ENCODE results near the gene TRPV4.
A peak's percentile ranks its signal among the peaks of the same experiment; 100 is the strongest.

The TRPV4 gene

DNA sequence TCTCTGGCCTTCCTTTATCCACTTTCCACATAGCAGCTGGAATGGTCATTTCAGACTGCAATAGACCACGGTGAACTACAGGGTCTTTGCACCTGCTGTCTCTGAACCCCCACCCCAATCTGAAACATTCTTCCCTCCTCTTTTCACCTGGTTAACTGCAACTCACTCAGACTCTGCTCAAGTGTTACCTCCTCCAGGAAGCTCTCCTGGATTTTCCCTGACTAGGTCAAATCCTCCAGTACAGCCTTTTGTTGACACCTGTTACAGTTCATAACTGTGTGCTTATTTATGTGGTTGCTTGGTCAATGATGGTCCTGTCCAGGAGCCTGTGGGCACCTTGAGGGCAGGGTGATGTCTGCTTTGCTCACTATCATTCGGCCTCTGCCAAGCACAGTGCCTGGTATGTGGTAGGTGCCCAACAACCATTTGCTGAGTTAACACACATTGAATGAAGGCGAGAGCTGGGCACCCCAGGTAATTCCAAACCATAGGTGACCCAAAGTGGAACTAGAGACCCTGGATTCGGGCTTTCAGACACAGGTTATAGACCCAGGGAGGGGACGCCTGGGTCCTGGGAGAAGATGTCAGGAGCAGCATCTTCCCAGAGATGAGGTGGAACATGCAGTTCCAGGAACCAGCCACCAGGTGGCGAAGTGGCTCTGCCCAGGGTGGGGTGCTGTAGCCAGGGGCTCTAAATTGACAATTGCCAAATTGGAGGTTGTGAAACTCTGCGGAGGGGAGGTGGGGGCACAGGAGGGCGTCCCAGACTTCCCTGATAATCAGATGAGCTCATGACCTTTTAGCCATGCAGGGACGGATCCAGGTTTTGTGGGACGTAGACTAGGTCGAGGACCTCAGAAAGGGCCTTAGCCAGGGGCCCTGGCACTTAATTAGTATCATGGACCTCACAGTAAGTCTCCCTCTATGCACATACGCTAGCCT lies 28.1 kb downstream of the TRPV4 start:
- DNase-seq (ENCODE audit: low read depth), result peak; percentile 57

DNA sequence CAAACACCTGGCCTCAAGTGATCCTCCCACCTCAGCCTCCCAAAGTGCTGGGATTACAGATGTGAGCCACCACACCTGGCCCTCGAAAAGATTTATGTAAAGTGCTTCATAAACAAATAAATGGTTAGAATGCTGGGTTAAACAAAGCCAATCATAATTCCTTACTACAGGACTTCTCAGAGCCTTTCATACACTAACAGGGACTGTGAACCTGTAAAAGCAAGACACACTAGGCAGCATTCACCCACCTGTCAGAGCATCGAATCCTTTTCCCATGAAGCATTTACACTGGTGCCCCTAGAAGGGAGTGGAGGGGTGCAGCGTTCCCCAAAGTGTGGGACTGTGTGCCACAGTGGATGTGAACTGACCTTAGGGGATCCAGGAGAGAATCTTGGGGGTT lies 29.5 kb downstream of the TRPV4 start:
- no peak for DNase-seq (ENCODE audit: low read depth)

GRCh38 chr12:109802828-109803227 lies 30.4 kb downstream of the TRPV4 start:
- DNase-seq (ENCODE audit: low read depth), result no peak

GRCh38 chr12:109800536-109800935 lies 32.7 kb downstream of the TRPV4 start:
- no peak for DNase-seq (ENCODE audit: low read depth)

DNA sequence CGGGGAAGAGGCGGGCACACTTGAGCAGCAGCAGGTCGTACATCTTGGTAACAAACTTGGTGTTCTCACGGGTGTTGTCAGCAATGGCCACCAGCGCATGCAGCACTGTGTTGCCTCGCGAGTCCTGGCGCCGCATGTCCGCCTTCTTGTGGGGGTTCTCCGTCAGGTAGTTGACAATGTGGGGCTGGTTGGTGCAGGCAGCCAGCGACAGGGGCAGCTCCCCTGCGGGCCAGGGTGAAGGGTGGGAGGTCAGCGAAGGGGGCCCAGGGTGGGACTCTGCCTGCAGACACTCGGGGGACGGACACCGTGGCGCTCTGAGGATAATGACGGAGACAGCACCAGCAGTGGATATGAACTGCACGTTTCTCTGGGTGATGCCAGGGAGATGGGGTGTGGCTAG lies 34.5 kb downstream of the TRPV4 start:
- DNase-seq (ENCODE audit: low read depth), result no peak

DNA sequence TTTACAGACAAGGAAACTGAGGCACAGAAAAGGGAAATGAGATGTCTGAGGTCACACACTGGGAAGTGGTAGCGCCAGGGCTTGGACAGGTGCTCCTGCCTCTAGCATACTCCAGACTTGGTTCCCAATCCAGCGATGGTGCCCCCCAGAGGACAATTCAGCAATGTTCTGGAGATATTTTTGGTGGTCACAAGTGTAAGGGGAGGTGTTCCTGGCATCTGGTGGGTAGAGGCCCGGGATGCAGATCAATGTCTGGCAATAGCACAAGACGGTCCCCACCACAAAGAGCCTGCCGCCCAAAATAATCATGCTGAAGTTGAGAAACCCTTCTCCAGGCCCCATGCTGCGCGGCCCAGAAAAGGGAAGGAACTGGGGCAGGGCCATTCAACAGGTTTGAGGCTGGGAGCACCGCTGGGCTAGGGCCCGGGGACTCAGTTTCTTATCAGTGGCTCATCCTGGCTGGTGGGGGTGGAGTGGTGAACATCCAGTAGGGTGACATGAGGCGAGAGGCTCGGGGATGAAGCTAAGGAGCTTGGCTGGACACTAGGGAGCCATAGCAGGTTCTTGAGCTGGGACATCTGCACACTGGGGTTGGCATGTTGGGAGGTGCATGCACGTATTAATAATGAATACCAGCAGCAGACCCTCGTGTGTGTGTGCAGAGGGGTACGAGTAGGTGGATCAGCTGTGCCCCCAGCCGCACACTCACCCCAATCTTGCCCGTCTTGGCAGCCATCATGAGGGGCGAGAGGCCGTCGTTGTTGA lies 35.1 kb downstream of the TRPV4 start:
- no peak for DNase-seq (ENCODE audit: low read depth)

GRCh38 chr12:109796057-109796456 lies 37.1 kb downstream of the TRPV4 start:
- no peak for DNase-seq (ENCODE audit: low read depth)

- no peak for DNase-seq (ENCODE audit: low read depth)
Observed at GRCh38 chr12:109795023-109795422, 38.2 kb downstream of the TRPV4 start.

GRCh38 chr12:109793826-109794501 lies 39.2 kb downstream of the TRPV4 start:
- DNase-seq (ENCODE audit: low read depth), result no peak

GRCh38 chr12:109793411-109793810 lies 39.8 kb downstream of the TRPV4 start:
- no peak for DNase-seq (ENCODE audit: low read depth)

GRCh38 chr12:109792992-109793391 lies 40.2 kb downstream of the TRPV4 start:
- no peak for DNase-seq (ENCODE audit: low read depth)

- DNase-seq (ENCODE audit: low read depth), result no peak
Observed at GRCh38 chr12:109789526-109790048, 43.6 kb downstream of the TRPV4 start.

- DNase-seq (ENCODE audit: low read depth), result no peak
Observed at GRCh38 chr12:109786799-109787198, 46.4 kb downstream of the TRPV4 start.

DNA sequence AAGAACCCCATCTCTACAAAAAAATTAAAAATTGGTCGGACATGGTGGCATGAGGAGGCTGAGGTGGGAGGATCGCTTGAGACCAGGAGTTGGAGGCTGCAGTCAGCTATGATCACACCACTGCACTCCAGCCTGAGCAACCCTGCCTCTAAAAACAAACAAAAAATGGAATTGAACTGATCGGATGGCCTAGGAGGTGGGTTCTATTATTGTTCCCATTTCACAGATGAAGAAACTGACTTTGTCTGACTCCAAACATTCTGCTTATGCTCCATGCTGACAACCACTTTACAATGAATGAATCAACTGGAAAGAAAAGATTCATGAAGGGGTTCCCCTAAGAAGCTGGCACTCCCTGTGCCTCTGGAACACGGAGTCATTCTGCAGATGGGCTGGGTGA lies 47.3 kb downstream of the TRPV4 start:
- DNase-seq (ENCODE audit: low read depth), result no peak

- DNase-seq (ENCODE audit: low read depth), result no peak
Observed at GRCh38 chr12:109783965-109784244, 49.3 kb downstream of the TRPV4 start.

GRCh38 chr12:109783135-109783964 lies 49.8 kb downstream of the TRPV4 start:
- no peak for DNase-seq (ENCODE audit: low read depth)

DNA sequence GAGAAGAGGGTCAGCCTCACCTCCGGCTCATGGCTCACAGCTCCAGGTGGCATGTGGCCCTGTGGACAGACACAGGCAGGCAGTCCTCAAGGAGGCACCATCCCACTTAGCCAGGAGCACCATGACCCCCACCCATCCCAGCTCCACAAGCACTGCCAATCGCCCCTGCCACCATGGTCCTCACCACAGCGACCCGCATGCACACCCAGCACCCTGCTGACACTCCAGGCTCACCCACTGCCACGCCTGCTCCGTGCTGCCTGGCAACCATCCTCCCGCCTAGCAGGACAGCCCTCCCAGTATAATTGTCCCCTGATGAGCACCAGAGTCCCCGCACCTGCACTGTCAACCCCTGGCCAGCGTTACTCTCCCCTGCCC lies 50.9 kb downstream of the TRPV4 start:
- DNase-seq (ENCODE audit: low read depth), result no peak

GRCh38 chr12:109781668-109782325 lies 51.4 kb downstream of the TRPV4 start:
- no peak for DNase-seq (ENCODE audit: low read depth)

- DNase-seq (ENCODE audit: low read depth), result no peak
Observed at GRCh38 chr12:109779382-109779781, 53.8 kb downstream of the TRPV4 start.

DNA sequence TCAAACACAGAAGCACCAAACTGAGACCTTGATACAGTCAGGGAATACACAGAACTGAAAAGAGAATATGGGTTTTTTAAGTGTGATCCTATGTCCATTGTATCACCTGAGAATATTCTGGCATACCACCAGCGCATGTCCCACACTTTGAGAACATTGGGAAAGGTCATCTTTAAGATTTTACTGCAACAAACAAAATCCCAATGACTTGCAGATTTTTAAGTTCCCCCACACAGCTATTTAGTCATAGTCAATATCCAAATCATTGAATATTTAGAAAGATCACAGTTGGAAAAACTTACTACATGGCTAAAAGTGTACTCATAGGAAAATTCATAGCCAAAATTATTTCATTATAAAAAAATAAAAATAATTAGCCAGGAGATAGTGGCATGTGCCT lies 54.5 kb downstream of the TRPV4 start:
- no peak for DNase-seq (ENCODE audit: low read depth)

DNA sequence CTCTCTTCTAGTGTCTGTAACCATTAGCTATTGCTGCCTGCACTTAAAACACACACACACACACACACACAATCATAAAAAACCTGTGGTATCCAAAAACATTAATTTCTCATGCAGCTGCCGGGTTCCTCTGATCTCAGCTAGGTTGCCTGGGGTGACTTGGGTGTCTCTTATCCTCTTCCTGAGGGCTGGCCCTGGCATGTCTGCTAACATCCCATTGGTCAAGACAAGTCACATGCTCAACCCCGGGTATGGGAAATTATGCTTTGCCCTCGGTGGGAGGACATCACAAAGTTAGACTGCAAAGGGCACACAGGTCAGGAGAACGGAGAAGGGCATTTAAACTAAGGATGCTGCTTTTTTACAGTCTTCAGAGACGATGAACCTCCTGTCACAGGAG lies 55.7 kb downstream of the TRPV4 start:
- no peak for DNase-seq (ENCODE audit: low read depth)

All from activated gamma-delta T cell treated with anti-CD3 and anti-CD28 coated beads, Interleukin-2, amount 50 U/mL, for 16 hours (primary cell).